ENCODE data around the gene LRCH1.

Gene LRCH1

GRCh38 chr13:46575301-46575771 is 22.4 kb downstream of the LRCH1 start:
- no peak for DNase-seq (ENCODE audit: low read depth)
- no peak for TF ChIP-seq CTCF (IDR thresholded peaks at IDR 0.05; ENCODE audit: control insufficient read depth, extremely low read depth, insufficient read depth)
- H3K4me3 ChIP-seq (ENCODE audit: low read depth, low read length) = no peak overlapping the region

- H3K4me3 ChIP-seq (ENCODE audit: low read depth, low read length) = no peak overlapping the region
- no peak for TF ChIP-seq CTCF (IDR thresholded peaks at IDR 0.05; ENCODE audit: control insufficient read depth, extremely low read depth, insufficient read depth)
- no peak for DNase-seq (ENCODE audit: low read depth)
These were observed 22.9 kb downstream of the LRCH1 start for GRCh38 chr13:46575818-46576221.

- no peak for TF ChIP-seq CTCF (IDR thresholded peaks at IDR 0.05; ENCODE audit: control insufficient read depth, extremely low read depth, insufficient read depth)
- H3K4me3 ChIP-seq (ENCODE audit: low read depth, low read length) = no peak overlapping the region
- no peak for DNase-seq (ENCODE audit: low read depth)
These were observed 23.8 kb downstream of the LRCH1 start for GRCh38 chr13:46576762-46577161.

GRCh38 chr13:46577696-46578589 is 25.0 kb downstream of the LRCH1 start:
- TF ChIP-seq CTCF (IDR thresholded peaks at IDR 0.05; ENCODE audit: control insufficient read depth, extremely low read depth, insufficient read depth) = no peak
- no peak for DNase-seq (ENCODE audit: low read depth)
- no peak overlapping the region for H3K4me3 ChIP-seq (ENCODE audit: low read depth, low read length)

- DNase-seq (ENCODE audit: low read depth) = no peak
- no peak overlapping the region for H3K4me3 ChIP-seq (ENCODE audit: low read depth, low read length)
- no peak for TF ChIP-seq CTCF (IDR thresholded peaks at IDR 0.05; ENCODE audit: control insufficient read depth, extremely low read depth, insufficient read depth)
These were observed 25.6 kb downstream of the LRCH1 start for GRCh38 chr13:46578590-46578975.

- TF ChIP-seq CTCF (IDR thresholded peaks at IDR 0.05; ENCODE audit: control insufficient read depth, extremely low read depth, insufficient read depth) = no peak
- no peak for DNase-seq (ENCODE audit: low read depth)
These were observed 27.4 kb downstream of the LRCH1 start for GRCh38 chr13:46580362-46580839.

More at GRCh38 chr13:46580362-46580839, 27.4 kb downstream of the LRCH1 start:
- H3K4me3 ChIP-seq (ENCODE audit: low read depth, low read length) = no peak overlapping the region

All from LNCaP clone FGC (cell line).